NOMO-1 (cell line): ENCODE measurements around the gene LRRC41.
"Not testable (repeated sequence)": the region's sequence is repeated elsewhere in the genome, so short reads cannot be mapped to it uniquely, and the experiment has no call there.

Experiments
- DNase-seq, 2 experiments: peaks; one replicate each; lab custom pipeline; 2025; ENCODE audit not compliant: unreplicated experiment in 2 of 2; lab: John Stamatoyannopoulos, UW

The LRRC41 gene

DNA sequence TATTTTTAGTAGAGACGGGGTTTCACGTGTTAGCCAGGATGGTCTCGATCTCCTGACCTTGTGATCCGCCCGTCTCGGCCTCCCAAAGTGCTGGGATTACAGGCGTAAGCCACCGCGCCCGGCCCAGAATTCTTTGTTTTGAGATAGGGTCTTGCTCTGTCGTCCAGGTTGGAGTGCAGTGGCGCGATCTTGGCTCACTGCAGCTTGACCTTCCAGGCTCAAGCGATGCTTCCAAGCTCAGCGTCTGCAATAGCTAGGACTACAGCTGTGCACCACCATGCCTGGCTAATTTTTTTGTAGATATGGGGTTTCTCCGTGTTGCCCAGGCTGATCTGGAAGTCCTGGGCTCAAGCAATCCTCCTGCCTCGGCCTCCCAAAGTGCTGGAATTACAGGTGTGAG, 57.3 kb downstream of the LRRC41 start:
- DNase-seq, result not testable (repeated sequence)

DNA sequence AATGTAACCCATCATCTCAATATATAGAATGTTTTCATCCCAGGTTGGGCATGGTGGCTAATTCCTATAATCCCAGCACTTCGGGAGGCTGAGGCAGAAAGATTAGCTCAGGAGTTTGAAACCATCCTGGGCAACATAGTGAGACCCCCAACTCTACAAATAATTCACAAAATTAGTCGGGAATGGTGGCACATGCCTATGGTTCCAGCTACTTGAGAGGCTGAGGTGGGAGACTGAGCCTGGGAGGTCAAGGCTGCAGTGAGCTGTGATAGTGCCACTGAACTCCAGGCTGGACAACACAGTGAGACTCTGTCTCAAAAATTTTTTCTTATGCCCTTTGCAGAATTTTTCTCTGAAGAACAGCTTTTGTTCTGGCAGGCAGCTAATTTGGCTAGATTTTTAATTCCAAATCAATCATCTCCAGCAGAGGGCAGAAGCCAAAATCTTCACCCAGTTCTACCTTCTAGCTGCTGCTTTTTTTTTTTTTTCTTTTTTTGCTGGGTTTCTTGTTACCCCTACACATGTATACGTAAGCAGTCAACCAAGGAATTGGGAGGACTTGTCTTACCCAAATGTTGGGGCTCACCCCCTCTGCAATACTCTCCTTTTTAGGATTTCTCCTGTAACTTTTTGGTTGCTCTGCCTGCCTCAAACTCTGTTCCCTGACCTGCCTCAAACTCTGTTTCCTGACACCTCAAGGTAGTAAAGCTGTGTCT, 58.6 kb downstream of the LRRC41 start:
- peak in 1 of 2 experiments; percentile 49 for DNase-seq

DNA sequence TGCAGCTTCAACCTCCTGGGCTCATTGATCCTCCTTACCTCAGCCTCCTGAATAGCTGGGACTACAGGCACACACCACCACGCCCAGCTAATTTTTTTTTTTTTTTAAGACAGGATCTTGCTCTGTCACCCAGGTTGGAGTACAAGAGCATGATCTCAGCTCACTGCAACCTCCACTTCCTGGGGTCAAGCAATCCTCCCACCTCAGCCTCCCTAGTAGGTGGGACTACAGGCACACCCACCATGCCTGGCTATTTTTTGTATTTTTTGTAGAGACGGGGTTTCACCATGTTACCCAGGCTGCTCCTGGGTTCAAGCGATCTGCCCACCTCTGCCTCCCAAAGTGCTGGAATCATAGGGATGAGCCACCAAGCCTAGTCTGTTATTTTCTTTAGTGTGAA, 59.6 kb downstream of the LRRC41 start:
- not testable (repeated sequence) for DNase-seq

DNA sequence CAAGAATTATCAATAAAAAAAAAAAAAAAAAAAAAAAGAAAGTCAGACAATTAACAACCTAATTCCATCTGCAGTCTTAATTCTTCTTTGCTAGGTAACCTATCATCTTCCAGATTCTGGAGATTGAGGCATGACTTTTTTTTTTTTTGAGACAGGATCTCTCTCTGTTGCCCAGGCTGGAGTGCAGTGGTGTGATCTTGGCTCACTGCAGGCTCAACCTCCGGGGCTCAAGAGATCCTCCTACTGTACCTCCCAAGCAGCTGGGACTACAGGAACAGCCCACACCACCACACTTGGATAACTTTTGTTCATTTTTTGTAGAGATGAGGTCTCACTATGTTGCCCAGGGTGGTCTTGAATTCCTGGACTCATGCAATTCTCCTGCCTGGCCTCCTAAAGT, 60.5 kb downstream of the LRRC41 start:
- no peak for DNase-seq

DNA sequence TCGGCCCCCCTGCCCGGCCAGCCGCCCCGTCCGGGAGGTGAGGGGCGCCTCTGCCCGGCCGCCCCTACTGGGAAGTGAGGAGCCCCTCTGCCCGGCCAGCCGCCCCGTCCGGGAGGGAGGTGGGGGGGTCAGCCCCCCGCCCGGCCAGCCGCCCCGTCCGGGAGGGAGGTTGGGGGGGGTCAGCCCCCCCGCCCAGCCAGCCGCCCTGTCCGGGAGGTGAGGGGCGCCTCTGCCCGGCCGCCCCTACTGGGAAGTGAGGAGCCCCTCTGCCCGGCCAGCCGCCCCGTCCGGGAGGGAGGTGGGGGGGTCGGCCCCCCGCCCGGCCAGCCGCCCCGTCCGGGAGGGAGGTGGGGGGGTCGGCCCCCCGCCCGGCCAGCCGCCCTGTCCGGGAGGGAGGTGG, 61.7 kb downstream of the LRRC41 start:
- not testable (repeated sequence) for DNase-seq

DNA sequence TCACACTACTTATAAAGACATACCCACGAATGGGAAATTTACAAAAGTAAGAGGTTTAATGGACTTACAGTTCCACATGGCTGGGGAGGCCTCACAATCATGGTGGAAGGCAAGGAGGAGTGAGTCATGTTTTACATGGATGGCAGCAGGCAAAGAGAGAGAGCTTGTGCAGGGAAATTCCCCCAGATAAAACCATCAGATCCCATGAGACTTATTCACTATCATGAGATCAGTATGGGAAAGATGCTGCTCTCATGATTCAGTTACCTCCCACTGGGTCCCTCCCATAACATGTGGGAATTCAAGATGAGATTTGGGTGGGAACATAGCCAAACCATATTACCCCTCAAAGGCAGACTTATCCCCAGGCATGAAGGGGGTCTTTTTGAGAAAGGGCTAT, 64.6 kb downstream of the LRRC41 start:
- not testable (repeated sequence) for DNase-seq

DNA sequence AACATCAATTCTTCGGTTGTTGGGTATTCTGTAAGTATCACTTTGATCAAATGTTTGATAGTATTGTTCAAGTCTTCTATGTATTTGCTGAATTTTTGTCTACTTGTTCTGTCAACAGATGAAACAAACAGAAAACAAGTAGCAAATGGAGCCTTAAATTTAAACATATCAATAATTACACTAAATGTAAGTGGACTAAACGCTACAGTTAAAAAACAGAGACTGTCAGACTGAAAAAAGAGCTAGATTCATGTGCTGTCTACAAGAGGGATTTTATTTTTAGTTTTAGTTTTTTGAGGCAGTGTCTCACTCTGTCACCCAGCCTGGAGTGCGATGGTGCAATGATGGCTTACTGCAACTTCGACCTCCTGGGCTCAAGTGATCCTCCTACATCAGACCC, 66.5 kb downstream of the LRRC41 start:
- DNase-seq, result no peak

DNA sequence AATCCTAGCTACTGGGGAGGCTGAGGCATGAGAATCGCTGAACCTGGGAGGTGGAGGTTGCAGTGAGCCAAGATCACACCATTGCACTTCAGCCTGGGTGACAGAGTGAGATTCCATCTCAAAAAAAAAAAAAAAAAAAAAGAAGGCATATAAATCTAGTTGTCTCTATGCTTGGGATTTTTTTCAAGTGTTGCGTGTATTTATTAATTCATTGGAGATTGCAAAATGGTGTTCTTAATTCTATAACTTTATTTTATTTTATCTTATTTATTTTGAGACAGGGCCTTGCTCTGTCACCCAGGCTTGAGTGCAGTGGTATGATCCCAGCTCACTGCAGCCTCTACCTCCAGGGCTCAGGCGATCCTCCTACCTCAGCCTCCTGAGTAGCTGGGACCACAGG, 72.2 kb downstream of the LRRC41 start:
- not testable (repeated sequence) for DNase-seq
